Esophagus squamous epithelium (tissue), 5 donors: ENCODE measurements around the gene LAMB3. TPM values are rescaled to one million over a fixed set of nuclear protein-coding genes. Genes with fewer than 3 reads are reported as not detected.

Source experiments
- DNase-seq: peaks from one replicate; lab custom pipeline; 2025; lab: John Stamatoyannopoulos, UW
- H3K27ac ChIP-seq, 4 donors: fragments of 200-600 bp; sonication (generic); one replicate each; pipeline ENCODE4 v1.5.1; 2016 to 2019; ENCODE audit warnings: mild to moderate bottlenecking in 1 of 4
- H3K27me3 ChIP-seq, 4 donors: fragments of 200-600 bp; sonication (generic); 1 replicate in 3 of 4; 2 replicates in 1 of 4; pipeline versions ENCODE4 v1.5.1 to v1.6.0; 2017 to 2021; ENCODE audit warnings: antibody characterized with exemption in 1 of 4
- H3K36me3 ChIP-seq, 3 donors: fragments of 200-600 bp; sonication (generic); one replicate each; pipeline ENCODE4 v1.5.1; 2016 to 2019
- H3K4me1 ChIP-seq, 3 donors: fragments of 200-600 bp; sonication (generic); one replicate each; pipeline ENCODE4 v1.5.1; 2017 to 2019
- H3K4me3 ChIP-seq, 4 donors: fragments of 200-600 bp; sonication (generic); 1 replicate in 3 of 4; 2 replicates in 1 of 4; pipeline ENCODE4 v1.5.1; 2016 to 2019; ENCODE audit warnings: mild to moderate bottlenecking in 2 of 4, moderate library complexity in 1 of 4
- H3K9me3 ChIP-seq, 3 donors: fragments of 200-600 bp; sonication (generic); one replicate each; pipeline ENCODE4 v1.5.1; 2016 to 2019
- POLR2A ChIP-seq, 4 donors: fragments of 450-650 bp; IDR thresholded peaks; one replicate each; pipeline ENCODE4 v1.6.1; 2017; ENCODE audit warnings: antibody characterized with exemption in 4 of 4, mild to moderate bottlenecking in 4 of 4, moderate library complexity in 3 of 4
- WGBS, 2 donors: methylation state at CpG; one replicate each; pipeline ENCODE4 v1.1.5; 2018; 5-methylcytosine and 5-hydroxymethylcytosine counted together
- intact Hi-C: fragments of 100-400 bp; cut with DNase I; formaldehyde crosslinking; loops from one replicate; pipeline ENCODE4 v1.15.0; 2022
- total RNA-seq, 4 donors: library from RNA; depleted of rRNA; stranded (reverse); fragments of >200 nt; gene quantifications; one replicate each; pipeline ENCODE4 v1.1.0, GENCODE V29; 2016
- TF ChIP-seq, protein P1 (sequence below), 6 experiments: fragments of 450-650 bp in 4 of 6; fragments of 200-600 bp in 2 of 6; sonication (generic) in 2 of 6; IDR thresholded peaks; one replicate each; pipeline ENCODE4 v1.5.1; 2016 to 2019; ENCODE audit warnings: antibody characterized with exemption in 6 of 6, mild to moderate bottlenecking in 4 of 6, moderate library complexity in 4 of 6
- donor health status: DM: yes; HTN: yes; CAD: no.

The LAMB3 gene
- total RNA-seq, 4 donors from 2014 or later = 65.4 to 121 (median 113) TPM

DNA sequence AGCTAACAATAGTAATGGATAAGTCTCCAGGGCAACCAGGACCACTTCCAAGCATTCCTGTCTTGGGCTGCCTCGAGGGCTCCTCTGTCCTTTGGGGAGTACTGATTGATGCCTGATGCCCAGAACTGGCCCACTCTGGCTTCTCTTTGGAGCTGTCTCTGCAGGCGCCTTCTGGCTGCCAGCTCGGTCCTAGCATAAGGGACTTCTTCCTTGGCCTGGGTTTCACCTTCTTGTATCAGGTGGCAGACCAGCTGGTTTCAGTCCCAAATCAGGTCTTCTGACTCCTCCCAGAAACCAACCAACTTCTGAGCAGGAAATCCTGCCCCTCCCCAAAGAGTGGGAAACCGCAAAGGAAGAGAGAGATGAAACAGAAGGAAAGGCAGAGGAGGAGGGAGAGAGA, 33.6 kb upstream of the LAMB3 start:
- intact Hi-C loops = loop anchor here (5.0 kb wide), 1 partner anchor 104 kb away; the partner anchor contains the start of gene CAMK1G
- WGBS, 2 donors = 17 to 33% methylated on average over 1 to 4 of the region's 4 CpGs
- Histone ChIP-seq H3K27ac (no peak overlapping the region), H3K36me3 (no peaks in the 10 kb centered on the region), H3K4me3 (no peak overlapping the region), H3K4me1 (peaks cover 0 to 17% (median 0%) of the 10 kb centered on the region in 3 donors), H3K9me3 (no peaks in the 10 kb centered on the region), H3K27me3 (no peaks in the 10 kb centered on the region)
- DNase-seq = no peak
- TF ChIP-seq, protein P1, sequence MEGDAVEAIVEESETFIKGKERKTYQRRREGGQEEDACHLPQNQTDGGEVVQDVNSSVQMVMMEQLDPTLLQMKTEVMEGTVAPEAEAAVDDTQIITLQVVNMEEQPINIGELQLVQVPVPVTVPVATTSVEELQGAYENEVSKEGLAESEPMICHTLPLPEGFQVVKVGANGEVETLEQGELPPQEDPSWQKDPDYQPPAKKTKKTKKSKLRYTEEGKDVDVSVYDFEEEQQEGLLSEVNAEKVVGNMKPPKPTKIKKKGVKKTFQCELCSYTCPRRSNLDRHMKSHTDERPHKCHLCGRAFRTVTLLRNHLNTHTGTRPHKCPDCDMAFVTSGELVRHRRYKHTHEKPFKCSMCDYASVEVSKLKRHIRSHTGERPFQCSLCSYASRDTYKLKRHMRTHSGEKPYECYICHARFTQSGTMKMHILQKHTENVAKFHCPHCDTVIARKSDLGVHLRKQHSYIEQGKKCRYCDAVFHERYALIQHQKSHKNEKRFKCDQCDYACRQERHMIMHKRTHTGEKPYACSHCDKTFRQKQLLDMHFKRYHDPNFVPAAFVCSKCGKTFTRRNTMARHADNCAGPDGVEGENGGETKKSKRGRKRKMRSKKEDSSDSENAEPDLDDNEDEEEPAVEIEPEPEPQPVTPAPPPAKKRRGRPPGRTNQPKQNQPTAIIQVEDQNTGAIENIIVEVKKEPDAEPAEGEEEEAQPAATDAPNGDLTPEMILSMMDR (IDR thresholded peaks at IDR 0.05) = no peak
- no peak for TF ChIP-seq POLR2A (IDR thresholded peaks at IDR 0.05)

GRCh38 chr1:209678981-209679539, 26.8 kb upstream of the LAMB3 start:
- Histone ChIP-seq H3K36me3 (no peaks in the 10 kb centered on the region), H3K9me3 (no peaks in the 10 kb centered on the region), H3K4me1 (peaks cover 14 to 29% (median 25%) of the 10 kb centered on the region in 3 donors), H3K4me3 (no peak overlapping the region), H3K27me3 (peaks cover 0 to 51% (median 0%) of the 10 kb centered on the region in 4 donors), H3K27ac (no peak overlapping the region)
- TF ChIP-seq POLR2A (IDR thresholded peaks at IDR 0.05) = no peak
- TF ChIP-seq, protein P1 (IDR thresholded peaks at IDR 0.05) = no peak
- intact Hi-C loops = no loop called here
- WGBS, 2 donors = 83 to 89% methylated on average over 4 of the region's 4 CpGs
- DNase-seq = no peak

- DNase-seq = no peak
- 5 to 8% methylated on average over 13 to 19 of the region's 34 CpGs for WGBS, 2 donors
- TF ChIP-seq POLR2A (IDR thresholded peaks at IDR 0.05) = peak in 1 of 4 donors; percentile 1
- TF ChIP-seq, protein P1 (IDR thresholded peaks at IDR 0.05) = no peak
Measured at GRCh38 chr1:209675565-209676154, 23.4 kb upstream of the LAMB3 start.

GRCh38 chr1:209674957-209675564, 22.8 kb upstream of the LAMB3 start, which contains the start of gene G0S2:
Gene G0S2, plus strand, starts transcription at chr1:209675412. Its CDS starts 273 bp downstream, at chr1:209675685.
- 3 to 8% methylated on average over 4 to 21 of the region's 47 CpGs for WGBS, 2 donors
- H3K27ac ChIP-seq = peak within 1 kb of the TSS in 3 of 4 donors; percentile 14 to 54 (median 44)
- intact Hi-C loops = no loop called here

More at GRCh38 chr1:209675565-209676154, 23.4 kb upstream of the LAMB3 start:
- Histone ChIP-seq H3K9me3 (no peaks in the 10 kb centered on the region), H3K27me3 (peaks cover 0 to 51% (median 0%) of the 10 kb centered on the region in 4 donors), H3K4me1 (peaks cover 28 to 47% (median 33%) of the 10 kb centered on the region in 3 donors), H3K36me3 (no peaks in the 10 kb centered on the region), H3K27ac (peak overlapping the region in 3 of 4 donors; percentile 14 to 54 (median 44)), H3K4me3 (peak overlapping the region; percentile 14 to 69 (median 54))
- intact Hi-C loops = no loop called here

More at GRCh38 chr1:209674957-209675564, 22.8 kb upstream of the LAMB3 start, which contains the start of gene G0S2:
- no peak for DNase-seq
- TF ChIP-seq, protein P1 (IDR thresholded peaks at IDR 0.05) = no peak
- peak in 2 of 4 donors; percentile 10 to 28 for TF ChIP-seq POLR2A (IDR thresholded peaks at IDR 0.05)
- peaks cover 0 to 51% (median 0%) of the 10 kb centered on the region in 4 donors for H3K27me3 ChIP-seq
- no peaks in the 10 kb centered on the region for H3K36me3 ChIP-seq
- H3K4me3 ChIP-seq = peak within 1 kb of the TSS; percentile 14 to 69 (median 54)
- H3K4me1 ChIP-seq = peaks cover 28 to 49% (median 33%) of the 10 kb centered on the region in 3 donors
- no peaks in the 10 kb centered on the region for H3K9me3 ChIP-seq
